UCSD-AML1 (cell line): ENCODE measurements around the gene GDAP1L1.
A peak's percentile ranks its signal among the peaks of the same experiment; 100 is the strongest.

Experiments
- DNase-seq: peaks from one replicate; lab custom pipeline; 2025; ENCODE audit not compliant: unreplicated experiment; lab: John Stamatoyannopoulos, UW

GDAP1L1 gene

GRCh38 chr20:44251284-44251683, 4.2 kb downstream of the GDAP1L1 start:
- DNase-seq, result no peak

- no peak for DNase-seq
Measured at GRCh38 chr20:44253528-44253927, 6.4 kb downstream of the GDAP1L1 start.

GRCh38 chr20:44254073-44254472, 7.0 kb downstream of the GDAP1L1 start:
- no peak for DNase-seq

GRCh38 chr20:44255942-44256341, 8.8 kb downstream of the GDAP1L1 start:
- DNase-seq, result no peak

GRCh38 chr20:44256961-44257360, 9.9 kb downstream of the GDAP1L1 start:
- no peak for DNase-seq

GRCh38 chr20:44258226-44258890, 11.2 kb downstream of the GDAP1L1 start:
- no peak for DNase-seq

- DNase-seq, result peak; percentile 12
Measured at GRCh38 chr20:44264287-44264686, 17.2 kb downstream of the GDAP1L1 start.

- DNase-seq, result no peak
Measured at GRCh38 chr20:44268802-44269201, 21.7 kb downstream of the GDAP1L1 start.

- no peak for DNase-seq
Measured at GRCh38 chr20:44271915-44272663, 25.0 kb downstream of the GDAP1L1 start.

GRCh38 chr20:44273231-44274215, 26.4 kb downstream of the GDAP1L1 start:
- no peak for DNase-seq

GRCh38 chr20:44274303-44275017, 27.4 kb downstream of the GDAP1L1 start:
- DNase-seq, result no peak

GRCh38 chr20:44279228-44279627, 32.1 kb downstream of the GDAP1L1 start:
- DNase-seq, result no peak

GRCh38 chr20:44280387-44280786, 33.3 kb downstream of the GDAP1L1 start:
- DNase-seq, result no peak

GRCh38 chr20:44282192-44282591, 35.1 kb downstream of the GDAP1L1 start:
- DNase-seq, result no peak

- DNase-seq, result no peak
Measured at GRCh38 chr20:44284032-44284431, 36.9 kb downstream of the GDAP1L1 start.

GRCh38 chr20:44287272-44288097, 40.4 kb downstream of the GDAP1L1 start:
- DNase-seq, result no peak

GRCh38 chr20:44288252-44288651, 41.1 kb downstream of the GDAP1L1 start:
- no peak for DNase-seq

- DNase-seq, result no peak
Measured at GRCh38 chr20:44291754-44292153, 44.6 kb downstream of the GDAP1L1 start.

GRCh38 chr20:44296011-44296410, 48.9 kb downstream of the GDAP1L1 start:
- DNase-seq, result no peak

- no peak for DNase-seq
Measured at GRCh38 chr20:44297721-44298120, 50.6 kb downstream of the GDAP1L1 start.
